Mucosa of rectum (tissue), 2 donors: ENCODE measurements around the gene CARD8.

Source experiments
- H3K27ac ChIP-seq, 2 donors: one replicate each; pipeline ENCODE4 v1.7.0; 2013; ENCODE audit warnings: inconsistent platforms in 2 of 2, low read depth in 2 of 2, low read length in 2 of 2
- H3K27me3 ChIP-seq, 2 donors: one replicate each; pipeline ENCODE4 v1.7.0; 2013; ENCODE audit warnings: low read length in 2 of 2; ENCODE audit not compliant: control insufficient read depth in 2 of 2, insufficient read depth in 2 of 2
- H3K36me3 ChIP-seq, 2 donors: one replicate each; pipeline ENCODE4 v1.7.0; 2013; ENCODE audit warnings: low read length in 2 of 2; ENCODE audit not compliant: control insufficient read depth in 2 of 2, insufficient read depth in 2 of 2
- H3K4me1 ChIP-seq, 2 donors: one replicate each; pipeline ENCODE4 v1.7.0; 2013; ENCODE audit warnings: low read length in 2 of 2, mild to moderate bottlenecking in 1 of 2; ENCODE audit not compliant: control insufficient read depth in 2 of 2, insufficient read depth in 2 of 2
- H3K4me3 ChIP-seq, 2 donors: one replicate each; pipeline ENCODE4 v1.7.0; 2013; ENCODE audit warnings: low read length in 2 of 2
- H3K9ac ChIP-seq, 2 donors: one replicate each; pipeline ENCODE4 v1.7.0; 2013; ENCODE audit warnings: low read length in 2 of 2, low read depth in 1 of 2, mild to moderate bottlenecking in 1 of 2
- H3K9me3 ChIP-seq, 2 donors: one replicate each; pipeline ENCODE4 v1.7.0; 2013; ENCODE audit warnings: low read length in 2 of 2; ENCODE audit not compliant: control insufficient read depth in 2 of 2
- donor health status: healthy.
- donor health status: Normal muscosa, but diverticular disease.

CARD8 gene

GRCh38 chr19:48181505-48181904 lies 74.2 kb downstream of the CARD8 start:
- Histone ChIP-seq H3K9me3 (peaks cover 8% of the 10 kb centered on the region in 2 donors), H3K4me1 (no peaks in the 10 kb centered on the region), H3K27me3 (no peaks in the 10 kb centered on the region), H3K4me3 (no peak overlapping the region), H3K9ac (no peak overlapping the region), H3K36me3 (peaks cover 0 to 5% of the 10 kb centered on the region in 2 donors), H3K27ac (no peak overlapping the region)

- H3K36me3 ChIP-seq, result peaks cover 13 to 18% of the 10 kb centered on the region in 2 donors
- H3K27me3 ChIP-seq, result no peaks in the 10 kb centered on the region
- no peak overlapping the region for H3K9ac ChIP-seq
- no peak overlapping the region for H3K27ac ChIP-seq
- peaks cover 1 to 2% of the 10 kb centered on the region in 2 donors for H3K9me3 ChIP-seq
- peaks cover under 1 to 3% of the 10 kb centered on the region in 2 donors for H3K4me1 ChIP-seq
- H3K4me3 ChIP-seq, result no peak overlapping the region
These were observed 79.5 kb downstream of the CARD8 start for GRCh38 chr19:48176226-48176625.

GRCh38 chr19:48175578-48175977 lies 80.1 kb downstream of the CARD8 start:
- H3K27ac ChIP-seq, result no peak overlapping the region
- H3K4me3 ChIP-seq, result no peak overlapping the region
- H3K4me1 ChIP-seq, result peaks cover 6 to 7% of the 10 kb centered on the region in 2 donors
- H3K27me3 ChIP-seq, result no peaks in the 10 kb centered on the region
- H3K36me3 ChIP-seq, result peaks cover 13 to 18% of the 10 kb centered on the region in 2 donors
- no peaks in the 10 kb centered on the region for H3K9me3 ChIP-seq
- H3K9ac ChIP-seq, result no peak overlapping the region

GRCh38 chr19:48174445-48175030 lies 81.2 kb downstream of the CARD8 start:
- H3K4me1 ChIP-seq, result peaks cover 6 to 7% of the 10 kb centered on the region in 2 donors
- H3K27me3 ChIP-seq, result no peaks in the 10 kb centered on the region
- H3K27ac ChIP-seq, result no peak overlapping the region
- peaks cover 11 to 18% of the 10 kb centered on the region in 2 donors for H3K36me3 ChIP-seq
- no peak overlapping the region for H3K9ac ChIP-seq
- H3K4me3 ChIP-seq, result no peak overlapping the region
- H3K9me3 ChIP-seq, result no peaks in the 10 kb centered on the region

GRCh38 chr19:48171710-48172109 lies 84.0 kb downstream of the CARD8 start:
- no peaks in the 10 kb centered on the region for H3K9me3 ChIP-seq
- H3K4me3 ChIP-seq, result no peak overlapping the region
- H3K9ac ChIP-seq, result no peak overlapping the region
- H3K27ac ChIP-seq, result no peak overlapping the region
- peaks cover 8 to 18% of the 10 kb centered on the region in 2 donors for H3K36me3 ChIP-seq
- H3K27me3 ChIP-seq, result no peaks in the 10 kb centered on the region
- H3K4me1 ChIP-seq, result peaks cover 7 to 12% of the 10 kb centered on the region in 2 donors

- Histone ChIP-seq H3K27me3 (no peaks in the 10 kb centered on the region), H3K9me3 (no peaks in the 10 kb centered on the region), H3K9ac (peak overlapping the region; percentile 81 to 86), H3K4me1 (peaks cover 7 to 12% of the 10 kb centered on the region in 2 donors), H3K36me3 (peaks cover 8 to 18% of the 10 kb centered on the region in 2 donors), H3K27ac (peak overlapping the region; percentile 97 to 98), H3K4me3 (peak overlapping the region; percentile 85 to 95)
These were observed 84.8 kb downstream of the CARD8 start for GRCh38 chr19:48170817-48171347.

- Histone ChIP-seq H3K27ac (peak within 1 kb of the TSS; percentile 97 to 98), H3K4me3 (peak within 1 kb of the TSS; percentile 85 to 95), H3K9me3 (no peaks in the 10 kb centered on the region), H3K27me3 (no peaks in the 10 kb centered on the region), H3K9ac (peak within 1 kb of the TSS; percentile 86 to 90), H3K4me1 (peaks cover 7 to 12% of the 10 kb centered on the region in 2 donors), H3K36me3 (peaks cover 8 to 18% of the 10 kb centered on the region in 2 donors)
These were observed 85.5 kb downstream of the CARD8 start, which contains the start of the genes LIG1 and ZSWIM9 for GRCh38 chr19:48169939-48170803. TSS of gene LIG1 (minus strand) at chr19:48170344. CDS start at chr19:48165566, 4,778 bp downstream. TSS of gene ZSWIM9 (plus strand) at chr19:48170680. CDS start at chr19:48171803, 1,123 bp downstream.

GRCh38 chr19:48169578-48169938 lies 86.2 kb downstream of the CARD8 start:
- Histone ChIP-seq H3K27me3 (no peaks in the 10 kb centered on the region), H3K9ac (peak overlapping the region; percentile 53 to 86), H3K9me3 (no peaks in the 10 kb centered on the region), H3K36me3 (peaks cover 8 to 16% of the 10 kb centered on the region in 2 donors), H3K4me1 (peaks cover 7 to 12% of the 10 kb centered on the region in 2 donors), H3K4me3 (peak overlapping the region; percentile 85 to 95), H3K27ac (peak overlapping the region; percentile 97 to 98)

GRCh38 chr19:48168689-48169088 lies 87.0 kb downstream of the CARD8 start:
- Histone ChIP-seq H3K4me1 (peaks cover 7 to 12% of the 10 kb centered on the region in 2 donors), H3K4me3 (no peak overlapping the region), H3K9me3 (no peaks in the 10 kb centered on the region), H3K27ac (peak overlapping the region; percentile 0 to 97), H3K9ac (no peak overlapping the region), H3K36me3 (peaks cover 0 to 10% of the 10 kb centered on the region in 2 donors), H3K27me3 (no peaks in the 10 kb centered on the region)
